ENCODE results near the gene SLC7A5. TPM values are rescaled to one million over a fixed set of nuclear protein-coding genes. Genes with fewer than 3 reads are reported as not detected.

Gene SLC7A5
- total and polyA plus RNA-seq, 4 donors, result 1.8 to 14.5 (median 4.4) TPM

DNA sequence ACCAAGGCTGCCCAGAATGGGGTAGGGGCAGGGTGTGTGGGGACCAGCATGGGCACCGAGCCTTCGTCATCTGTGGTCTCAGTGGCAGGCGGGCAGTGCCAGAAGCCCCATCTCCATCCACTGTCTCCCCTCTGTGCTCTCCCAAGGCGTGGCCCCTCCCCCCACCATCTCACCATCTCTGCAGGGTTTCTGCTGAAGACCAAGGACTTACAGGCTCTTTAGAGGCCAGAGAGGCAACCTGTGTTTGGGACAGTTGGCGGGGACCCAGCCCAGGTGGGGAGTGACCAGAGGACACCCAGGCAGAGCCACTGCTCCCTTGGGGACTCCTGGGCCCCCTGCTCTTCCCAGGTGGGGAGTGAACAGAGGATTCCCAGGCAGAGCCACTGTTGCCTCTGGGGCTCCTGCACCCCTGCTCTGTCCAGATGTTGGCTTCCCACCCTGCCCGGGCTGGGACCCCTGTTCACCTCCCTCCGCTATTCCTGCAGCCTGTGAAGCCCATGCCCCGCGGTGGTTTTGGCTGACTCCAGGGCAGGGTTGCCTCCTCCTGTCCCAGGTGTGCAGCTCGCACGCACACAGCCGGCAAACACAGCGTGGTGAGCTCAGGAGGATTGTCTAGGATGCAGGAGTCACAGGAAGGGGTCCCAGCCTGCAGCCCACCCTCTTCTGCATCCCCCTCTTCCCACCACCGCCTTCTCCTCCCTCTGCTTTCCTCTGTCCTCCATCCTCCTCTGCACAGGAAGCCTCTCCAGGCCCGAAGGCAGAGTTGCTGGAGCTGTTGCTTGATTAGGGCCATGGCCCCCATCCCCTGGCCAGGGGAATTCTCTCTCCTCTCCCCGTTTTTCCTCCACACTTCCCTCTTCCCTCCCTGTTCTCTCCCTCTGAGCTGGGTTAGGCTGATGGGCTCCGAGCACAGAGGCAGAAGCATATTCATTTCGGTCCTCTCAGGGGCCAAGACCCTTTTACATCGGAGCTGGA is 45.0 kb downstream of the SLC7A5 start:
- H3K4me1 ChIP-seq (ENCODE audit: control insufficient read depth in 1 of 2, insufficient read depth in 2 of 2, low read length in 2 of 2), result no peaks in the 10 kb centered on the region
- no peak for ATAC-seq (ENCODE audit: low FRiP score)
- no peaks in the 10 kb centered on the region for H3K9me3 ChIP-seq (ENCODE audit: control insufficient read depth, low read length)
- no peak for DNase-seq
- no peak overlapping the region for H3K4me3 ChIP-seq (ENCODE audit: low read length in 2 of 2)
- no peak overlapping the region for H3K27ac ChIP-seq (ENCODE audit: low read depth in 1 of 2, low read length in 2 of 2)
- no peaks in the 10 kb centered on the region for H3K36me3 ChIP-seq (ENCODE audit: control insufficient read depth in 1 of 2, insufficient read depth in 2 of 2, low read length in 1 of 2)
- 73 to 78% methylated on average over 19 of the region's 19 CpGs for WGBS, 2 donors
- H3K27me3 ChIP-seq (ENCODE audit: control insufficient read depth in 1 of 2, insufficient read depth in 2 of 2, low read length in 1 of 2), result no peaks in the 10 kb centered on the region
- intact Hi-C loops (cut with DNase I), result no loop called here

DNA sequence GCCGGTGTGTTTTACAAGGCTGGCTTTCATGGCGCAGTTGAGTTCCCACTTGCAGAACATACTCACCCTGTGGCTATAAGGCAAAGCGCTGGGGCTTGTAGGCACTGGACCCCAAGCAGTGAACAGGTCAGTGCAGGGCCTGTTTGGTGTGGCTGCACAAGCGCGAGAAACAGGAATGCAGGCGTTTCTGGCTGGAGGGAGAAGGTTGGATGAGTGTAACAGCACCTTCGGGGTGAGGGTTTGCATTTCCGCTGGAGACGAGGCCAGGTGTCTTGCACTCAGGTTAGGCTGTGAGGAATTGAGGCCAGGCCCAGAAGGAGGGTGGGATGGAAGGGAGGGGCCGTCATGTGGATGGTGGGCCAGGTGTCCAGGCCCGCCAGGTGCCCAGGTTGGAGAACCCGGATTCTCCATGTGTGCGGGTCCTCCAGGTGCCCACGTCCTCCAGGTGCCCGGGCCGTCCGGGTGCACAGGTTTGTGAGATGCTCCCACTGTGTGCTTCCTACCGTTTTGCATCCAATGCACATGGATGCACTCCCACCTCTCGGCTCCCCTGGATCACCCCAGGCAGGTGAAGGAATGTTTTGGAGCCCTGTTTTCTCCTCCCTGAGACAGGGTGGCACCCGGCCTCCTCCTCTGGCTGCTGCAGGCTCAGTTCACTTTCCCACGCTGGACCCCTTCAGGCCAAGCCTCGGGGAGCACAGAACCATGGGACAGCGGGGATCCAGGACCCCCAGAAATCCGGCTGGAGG is 46.0 kb downstream of the SLC7A5 start:
- H3K4me1 ChIP-seq (ENCODE audit: control insufficient read depth in 1 of 2, insufficient read depth in 2 of 2, low read length in 2 of 2), result no peaks in the 10 kb centered on the region
- ATAC-seq (ENCODE audit: low FRiP score) (no peak), DNase-seq (no peak)
- WGBS, 2 donors, result 86 to 87% methylated on average over 23 to 24 of the region's 24 CpGs
- no peaks in the 10 kb centered on the region for H3K36me3 ChIP-seq (ENCODE audit: control insufficient read depth in 1 of 2, insufficient read depth in 2 of 2, low read length in 1 of 2)
- H3K9me3 ChIP-seq (ENCODE audit: control insufficient read depth, low read length), result peaks cover 4% of the 10 kb centered on the region
- H3K27me3 ChIP-seq (ENCODE audit: control insufficient read depth in 1 of 2, insufficient read depth in 2 of 2, low read length in 1 of 2), result no peaks in the 10 kb centered on the region
- no peak overlapping the region for H3K4me3 ChIP-seq (ENCODE audit: low read length in 2 of 2)
- no peak overlapping the region for H3K27ac ChIP-seq (ENCODE audit: low read depth in 1 of 2, low read length in 2 of 2)
- intact Hi-C loops (cut with DNase I), result no loop called here

DNA sequence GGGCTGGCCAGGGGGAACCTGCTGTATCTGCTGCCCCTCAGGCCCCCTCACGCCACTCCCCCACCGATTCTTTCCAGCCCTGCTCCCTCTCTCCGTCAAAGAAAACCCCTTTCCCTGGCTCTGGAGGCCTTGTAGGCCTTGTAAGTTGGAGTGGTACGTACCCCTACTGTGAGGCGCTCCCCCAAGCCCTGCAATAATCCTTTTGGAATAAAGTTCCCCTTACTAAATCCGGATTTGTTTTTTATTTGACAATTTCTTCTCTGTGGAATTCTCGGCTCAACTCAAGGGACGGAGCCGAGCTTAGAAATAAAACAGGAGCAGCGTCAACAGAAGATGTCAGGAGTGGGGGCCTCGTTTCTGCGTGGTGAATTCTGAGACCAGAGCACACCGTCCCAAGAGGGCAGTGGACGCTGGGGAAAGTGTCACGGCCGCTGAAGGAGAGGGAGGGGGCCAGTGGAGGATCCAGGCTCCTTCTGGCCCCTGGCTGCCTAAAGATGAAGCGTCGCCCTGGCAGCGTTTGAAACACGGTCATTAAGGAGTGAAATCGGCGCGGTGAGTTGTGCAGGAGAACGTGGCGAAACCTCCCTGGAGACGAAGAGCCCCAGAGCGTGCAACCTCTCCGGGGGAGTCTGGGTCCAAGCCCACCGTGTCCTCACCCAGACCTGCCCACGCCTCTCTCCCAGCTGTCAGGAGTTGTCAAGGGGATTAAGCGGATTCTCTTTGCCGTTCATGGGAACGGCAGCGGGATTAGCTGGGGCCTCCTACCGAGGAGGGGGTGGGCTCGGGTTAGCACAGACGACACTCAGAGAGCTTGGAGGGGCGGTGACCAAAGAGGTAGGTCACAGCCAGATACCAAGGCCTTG is 47.0 kb downstream of the SLC7A5 start:
- 37 to 43% methylated on average over 38 of the region's 38 CpGs for WGBS, 2 donors
- DNase-seq (no peak), ATAC-seq (ENCODE audit: low FRiP score) (no peak)
- no peaks in the 10 kb centered on the region for H3K4me1 ChIP-seq (ENCODE audit: control insufficient read depth in 1 of 2, insufficient read depth in 2 of 2, low read length in 2 of 2)
- intact Hi-C loops (cut with DNase I), result no loop called here
- no peak overlapping the region for H3K27ac ChIP-seq (ENCODE audit: low read depth in 1 of 2, low read length in 2 of 2)
- H3K9me3 ChIP-seq (ENCODE audit: control insufficient read depth, low read length), result peaks cover 8% of the 10 kb centered on the region
- H3K4me3 ChIP-seq (ENCODE audit: low read length in 2 of 2), result no peak overlapping the region
- H3K27me3 ChIP-seq (ENCODE audit: control insufficient read depth in 1 of 2, insufficient read depth in 2 of 2, low read length in 1 of 2), result no peaks in the 10 kb centered on the region
- no peaks in the 10 kb centered on the region for H3K36me3 ChIP-seq (ENCODE audit: control insufficient read depth in 1 of 2, insufficient read depth in 2 of 2, low read length in 1 of 2)

DNA sequence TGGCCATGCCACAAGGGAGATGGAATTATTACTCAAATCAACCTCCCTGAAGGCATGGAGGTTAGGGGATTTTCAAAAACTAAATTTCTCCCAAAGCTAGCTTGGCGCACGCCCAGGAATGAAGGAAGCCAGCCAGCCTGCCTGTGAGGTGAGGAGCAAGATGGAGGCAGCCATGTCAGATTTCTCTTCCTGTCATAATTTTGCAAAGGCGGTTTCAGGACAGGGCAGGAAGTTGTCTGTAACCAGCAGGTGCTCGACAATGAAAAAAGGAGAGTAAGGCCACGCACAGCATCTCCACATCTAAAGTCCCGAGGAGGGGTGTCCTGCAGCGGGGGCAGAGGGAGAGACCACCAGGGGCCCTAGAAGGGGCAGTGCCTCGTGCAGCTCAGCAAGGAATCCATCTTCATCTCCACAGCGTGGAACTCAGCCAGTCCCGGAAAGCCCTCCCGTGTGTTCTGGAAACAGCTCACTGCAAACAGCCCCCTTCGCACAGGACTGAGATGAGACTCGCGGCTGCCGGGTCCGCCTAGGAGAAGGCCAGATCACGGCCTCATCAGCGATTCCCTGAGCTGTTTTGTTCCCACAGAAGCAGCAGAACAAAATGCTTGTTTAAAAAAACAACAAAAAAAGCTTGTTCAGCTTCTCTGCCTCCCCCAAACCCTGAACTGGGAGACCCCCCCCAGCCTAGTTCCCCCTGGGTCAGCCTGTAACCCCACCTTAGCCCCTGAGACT is 47.8 kb downstream of the SLC7A5 start:
- Histone ChIP-seq H3K4me1 (ENCODE audit: control insufficient read depth in 1 of 2, insufficient read depth in 2 of 2, low read length in 2 of 2) (no peaks in the 10 kb centered on the region), H3K4me3 (ENCODE audit: low read length in 2 of 2) (no peak overlapping the region), H3K27me3 (ENCODE audit: control insufficient read depth in 1 of 2, insufficient read depth in 2 of 2, low read length in 1 of 2) (no peaks in the 10 kb centered on the region), H3K9me3 (ENCODE audit: control insufficient read depth, low read length) (peaks cover 11% of the 10 kb centered on the region), H3K27ac (ENCODE audit: low read depth in 1 of 2, low read length in 2 of 2) (no peak overlapping the region), H3K36me3 (ENCODE audit: control insufficient read depth in 1 of 2, insufficient read depth in 2 of 2, low read length in 1 of 2) (no peaks in the 10 kb centered on the region)
- 54 to 55% methylated on average over 18 of the region's 18 CpGs for WGBS, 2 donors
- DNase-seq (no peak), ATAC-seq (ENCODE audit: low FRiP score) (no peak)
- intact Hi-C loops (cut with DNase I), result no loop called here

DNA sequence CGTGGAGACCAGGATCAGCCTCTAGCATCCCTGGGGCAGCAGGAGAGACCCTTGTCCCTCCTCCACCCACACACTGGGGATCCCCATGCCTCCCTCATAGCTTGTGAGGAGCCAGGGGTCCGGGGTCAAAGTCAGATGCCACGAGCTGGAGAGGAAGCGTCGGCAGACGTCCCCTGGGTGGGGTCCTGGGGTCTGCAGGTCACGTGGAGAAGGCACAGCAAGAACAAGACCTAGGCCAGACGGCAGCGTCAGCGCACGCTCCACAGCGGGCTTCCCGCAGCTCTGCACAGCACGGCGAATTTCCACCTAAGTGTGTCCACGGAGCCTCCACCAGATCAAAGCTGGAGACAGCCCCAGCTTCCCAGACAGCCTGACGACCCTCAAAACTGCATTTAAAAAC is 49.3 kb downstream of the SLC7A5 start:
- Histone ChIP-seq H3K27ac (ENCODE audit: low read depth in 1 of 2, low read length in 2 of 2) (no peak overlapping the region), H3K4me3 (ENCODE audit: low read length in 2 of 2) (no peak overlapping the region), H3K9me3 (ENCODE audit: control insufficient read depth, low read length) (peaks cover 14% of the 10 kb centered on the region), H3K27me3 (ENCODE audit: control insufficient read depth in 1 of 2, insufficient read depth in 2 of 2, low read length in 1 of 2) (no peaks in the 10 kb centered on the region), H3K36me3 (ENCODE audit: control insufficient read depth in 1 of 2, insufficient read depth in 2 of 2, low read length in 1 of 2) (no peaks in the 10 kb centered on the region), H3K4me1 (ENCODE audit: control insufficient read depth in 1 of 2, insufficient read depth in 2 of 2, low read length in 2 of 2) (no peaks in the 10 kb centered on the region)
- ATAC-seq (ENCODE audit: low FRiP score), result no peak
- intact Hi-C loops (cut with DNase I), result no loop called here
- no peak for DNase-seq
- WGBS, 2 donors, result 79 to 86% methylated on average over 17 of the region's 17 CpGs

DNA sequence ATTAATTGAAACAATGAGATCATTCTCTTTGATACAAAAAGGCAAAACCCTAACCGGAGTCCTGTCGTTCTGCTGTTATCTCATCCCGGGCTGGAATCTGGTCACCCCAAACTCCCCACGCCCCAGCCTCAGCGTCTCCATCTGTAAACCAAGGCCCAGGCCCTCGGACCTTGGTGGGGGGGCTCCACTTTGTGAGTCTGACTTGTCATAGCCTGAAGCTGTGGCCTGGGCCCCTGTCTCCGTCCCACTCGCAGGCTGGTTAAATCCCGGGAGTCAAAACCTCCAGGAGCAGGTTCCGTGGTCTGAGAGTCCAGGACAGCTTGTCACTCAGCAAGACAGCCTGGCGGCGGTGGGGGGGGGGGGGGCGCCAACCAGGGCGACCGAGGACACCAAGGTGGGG is 50.0 kb downstream of the SLC7A5 start:
- Histone ChIP-seq H3K4me3 (ENCODE audit: low read length in 2 of 2) (no peak overlapping the region), H3K27me3 (ENCODE audit: control insufficient read depth in 1 of 2, insufficient read depth in 2 of 2, low read length in 1 of 2) (no peaks in the 10 kb centered on the region), H3K36me3 (ENCODE audit: control insufficient read depth in 1 of 2, insufficient read depth in 2 of 2, low read length in 1 of 2) (no peaks in the 10 kb centered on the region), H3K9me3 (ENCODE audit: control insufficient read depth, low read length) (peaks cover 14% of the 10 kb centered on the region), H3K4me1 (ENCODE audit: control insufficient read depth in 1 of 2, insufficient read depth in 2 of 2, low read length in 2 of 2) (no peaks in the 10 kb centered on the region), H3K27ac (ENCODE audit: low read depth in 1 of 2, low read length in 2 of 2) (no peak overlapping the region)
- ATAC-seq (ENCODE audit: low FRiP score), result no peak
- no peak for DNase-seq
- intact Hi-C loops (cut with DNase I), result no loop called here
- WGBS, 2 donors, result 84 to 86% methylated on average over 12 to 15 of the region's 15 CpGs

DNA sequence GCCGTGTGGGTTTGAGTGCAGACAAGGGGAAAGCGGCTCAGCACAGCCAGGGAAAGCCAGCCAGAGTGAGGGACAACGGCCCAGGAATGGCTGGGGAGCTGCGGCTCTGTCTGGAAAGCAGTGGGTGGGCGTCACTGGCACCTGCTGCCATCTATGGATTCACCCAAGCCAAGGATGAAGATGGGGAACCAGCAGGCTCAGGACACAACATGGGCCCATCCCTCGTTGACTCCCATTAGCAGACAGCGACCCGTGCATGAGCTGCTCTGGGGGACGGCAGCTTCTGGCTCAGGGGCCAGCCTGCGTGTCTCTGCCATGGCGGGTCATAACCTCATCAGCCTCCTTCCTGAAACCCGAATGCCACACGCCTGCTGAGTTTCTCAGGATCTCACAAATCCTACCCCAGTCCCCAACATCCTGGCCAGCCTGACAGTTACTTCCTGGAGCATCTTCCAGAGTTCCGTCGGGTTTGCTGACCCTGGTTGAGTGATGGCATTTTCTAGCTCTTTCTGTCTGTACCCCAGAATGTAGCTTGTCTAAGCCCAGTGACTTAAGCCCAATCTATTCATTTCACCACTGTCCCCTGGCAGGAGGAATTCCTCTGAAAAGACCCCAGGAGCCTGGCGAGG is 50.7 kb downstream of the SLC7A5 start:
- no peaks in the 10 kb centered on the region for H3K27me3 ChIP-seq (ENCODE audit: control insufficient read depth in 1 of 2, insufficient read depth in 2 of 2, low read length in 1 of 2)
- WGBS, 2 donors, result 88 to 90% methylated on average over 16 of the region's 16 CpGs
- intact Hi-C loops (cut with DNase I), result no loop called here

More for the DNA sequence above, 50.7 kb downstream of the SLC7A5 start:
- no peak for DNase-seq
- no peak overlapping the region for H3K4me3 ChIP-seq (ENCODE audit: low read length in 2 of 2)
- ATAC-seq (ENCODE audit: low FRiP score), result no peak
- H3K27ac ChIP-seq (ENCODE audit: low read depth in 1 of 2, low read length in 2 of 2), result no peak overlapping the region
- no peaks in the 10 kb centered on the region for H3K36me3 ChIP-seq (ENCODE audit: control insufficient read depth in 1 of 2, insufficient read depth in 2 of 2, low read length in 1 of 2)
- H3K4me1 ChIP-seq (ENCODE audit: control insufficient read depth in 1 of 2, insufficient read depth in 2 of 2, low read length in 2 of 2), result no peaks in the 10 kb centered on the region
- H3K9me3 ChIP-seq (ENCODE audit: control insufficient read depth, low read length), result peaks cover 14% of the 10 kb centered on the region

Data from aorta (tissue), 5 donors.